K562 (cell line): ENCODE data around the gene CDYL. TPM values are rescaled to one million over a fixed set of nuclear protein-coding genes. Genes with fewer than 3 reads are reported as not detected.

Source experiments
- ATAC-seq: fragments of 200-7000 bp; cut with Tn5 transposase; 3 replicates; pipeline ENCODE4 v1.9.1; 2020; ENCODE audit warnings: moderate library complexity
- BruUV-seq: library from RNA; stranded (reverse); fragments of 400-500 nt; replicated peaks from 2 replicates; lab custom pipeline; 2021; lab: Mats Ljungman, UMichigan
- CTCF ChIA-PET: fragments of 300-600 bp; formaldehyde crosslinking; extraction: SDS; loops from one replicate; lab custom pipeline; 2021; ENCODE audit warnings: low intra/inter-chr PET ratio; lab: Yijun Ruan, JAX
- POLR2A ChIA-PET: fragments of 300-600, 350-650 bp; sonication (Branson Sonifier 250); formaldehyde crosslinking; extraction: SDS; loops from one replicate; lab custom pipeline; 2021; ENCODE audit warnings: antibody characterized with exemption, inconsistent platforms; lab: Yijun Ruan, JAX
- DNase-seq, 4 experiments: peaks; one replicate each; pipeline versions ENCODE4 v3.0.0 to v3.0.0-alpha.2; 2011 to 2018; ENCODE audit warnings: low spot score in 3 of 4, mixed read lengths in 3 of 4; ENCODE audit errors: extremely low read depth in 1 of 4
- FAIRE-seq: peaks from 2 replicates; lab custom pipeline; 2011; peaks lifted over from hg19 to GRCh38; lab: Jason Lieb, UNC
- H2AFZ ChIP-seq: 2 replicates; pipeline ENCODE4 v1.6.0; 2011; ENCODE audit warnings: low read depth, low read length, control low read depth, inconsistent platforms
- H3K27ac ChIP-seq: fragments of 200-600 bp; 3 replicates; pipeline ENCODE4 v1.8.0; 2011; ENCODE audit warnings: low read depth, mild to moderate bottlenecking, control low read depth, inconsistent platforms, low read length, moderate library complexity, mixed read lengths; ENCODE audit errors: extremely low read depth
- H3K27me3 ChIP-seq, 2 experiments: fragments of 300-600 bp in 1 of 2; 2 replicates in 1 of 2; 3 replicates in 1 of 2; pipeline versions ENCODE4 v1.6.0 to v1.8.0; 2011; ENCODE audit warnings: inconsistent platforms in 2 of 2, low read length in 2 of 2, mild to moderate bottlenecking in 1 of 2, mixed read lengths in 1 of 2, moderate library complexity in 1 of 2; ENCODE audit not compliant: control insufficient read depth in 2 of 2, insufficient read depth in 2 of 2
- H3K36me3 ChIP-seq: fragments of 300-600 bp; 3 replicates; pipeline ENCODE4 v1.8.0; 2011; ENCODE audit warnings: mild to moderate bottlenecking, low read length, inconsistent platforms; ENCODE audit not compliant: control insufficient read depth, insufficient read depth
- H3K4me1 ChIP-seq, 2 experiments: fragments of 200-600 bp in 1 of 2; replicated peaks in 1 of 2; 2 replicates in 1 of 2; 3 replicates in 1 of 2; pipeline versions ENCODE4 v1.5.1 to v1.8.0; 2011; ENCODE audit warnings: inconsistent platforms in 2 of 2, low read length in 2 of 2, mild to moderate bottlenecking in 1 of 2, mixed read lengths in 1 of 2, moderate library complexity in 1 of 2; ENCODE audit not compliant: control insufficient read depth in 2 of 2, insufficient read depth in 2 of 2
- H3K4me2 ChIP-seq: 2 replicates; pipeline ENCODE4 v1.6.1; 2011; ENCODE audit warnings: low read length, control low read depth, inconsistent platforms, mixed read lengths; ENCODE audit not compliant: insufficient read depth
- H3K4me3 ChIP-seq: fragments of 200-600 bp; sonication (generic), shearing (Covaris generic); 2 replicates; pipeline ENCODE4 v1.5.1; 2016; ENCODE audit warnings: control low read depth, inconsistent platforms
- H3K79me2 ChIP-seq: fragments of 200-600 bp; 3 replicates; pipeline ENCODE4 v1.8.0; 2011; ENCODE audit warnings: low read length, inconsistent platforms; ENCODE audit not compliant: control insufficient read depth, insufficient read depth
- H3K9ac ChIP-seq, 2 experiments: 2 replicates each; pipeline versions ENCODE4 v1.6.0 to v1.6.1; 2011; ENCODE audit warnings: low read depth in 2 of 2, low read length in 2 of 2, control low read depth in 1 of 2, inconsistent platforms in 1 of 2, mild to moderate bottlenecking in 1 of 2, mixed read lengths in 1 of 2; ENCODE audit not compliant: insufficient read depth in 1 of 2
- H3K9me1 ChIP-seq: one replicate; pipeline ENCODE4 v1.6.0; 2011; ENCODE audit warnings: inconsistent platforms, mild to moderate bottlenecking, low read length, moderate library complexity; ENCODE audit not compliant: control insufficient read depth, insufficient read depth
- H3K9me3 ChIP-seq: replicated peaks from 2 replicates; pipeline ENCODE4 v1.5.1; 2011; ENCODE audit warnings: low read depth, low read length, inconsistent platforms; ENCODE audit not compliant: control insufficient read depth, insufficient read depth
- H4K20me1 ChIP-seq: replicated peaks from 2 replicates; pipeline ENCODE4 v1.6.1; 2011; ENCODE audit warnings: low read length, inconsistent platforms, mixed read lengths; ENCODE audit not compliant: control insufficient read depth, insufficient read depth
- ATF3 ChIP-seq, 2 experiments: fragments of 450-650 bp in 1 of 2; sonication (generic) in 1 of 2; formaldehyde crosslinking in 1 of 2; IDR thresholded peaks in 1 of 2; conservative IDR thresholded peaks in 1 of 2; 2 replicates each; pipeline versions ENCODE4 v1.6.1 to v1.8.1; 2016 to 2023; ENCODE audit warnings: mild to moderate bottlenecking in 2 of 2, moderate library complexity in 2 of 2, inconsistent platforms in 1 of 2, missing genetic modification reagents in 1 of 2
- BRCA1 ChIP-seq, 2 experiments: fragments of 450-650 bp in 1 of 2; sonication (generic) in 1 of 2; formaldehyde crosslinking in 1 of 2; IDR thresholded peaks; 2 replicates each; pipeline versions ENCODE4 v1.5.0 to v1.6.1; 2017 to 2020; ENCODE audit warnings: mild to moderate bottlenecking in 1 of 2, missing genetic modification reagents in 1 of 2
- DPF2 ChIP-seq: fragments of 450-650 bp; IDR thresholded peaks from 2 replicates; pipeline ENCODE4 v1.6.1; 2016
- FOSL1 ChIP-seq: fragments of 200-800 bp; sonication (Bioruptor generic); conservative IDR thresholded peaks from 2 replicates; pipeline ENCODE4 v1.6.1; 2016; ENCODE audit warnings: missing genetic modification characterization, missing compliant biosample characterization
- JUNB ChIP-seq: fragments of 450-650 bp; formaldehyde crosslinking; conservative IDR thresholded peaks from 2 replicates; pipeline ENCODE4 v1.4.0; 2020; ENCODE audit warnings: mild to moderate bottlenecking
- JUND ChIP-seq, 2 experiments: IDR thresholded peaks; 2 replicates in 1 of 2; 3 replicates in 1 of 2; pipeline ENCODE4 v1.6.1; 2011; ENCODE audit warnings: borderline replicate concordance in 2 of 2, low read depth in 2 of 2, low read length in 2 of 2, improper control_type of control experiment in 1 of 2, missing biosample characterization in 1 of 2, missing genetic modification characterization in 1 of 2, missing genetic modification reagents in 1 of 2
- NR0B1 ChIP-seq: fragments of 450-650 bp; IDR thresholded peaks from one replicate; pipeline ENCODE4 v1.6.1; 2018; ENCODE audit warnings: mild to moderate bottlenecking, moderate library complexity; ENCODE audit not compliant: partially characterized antibody
- POLR2G ChIP-seq: fragments of 200-400 bp; formaldehyde crosslinking; IDR thresholded peaks from 2 replicates; pipeline ENCODE4 v1.6.1; 2017; ENCODE audit warnings: low read depth, mild to moderate bottlenecking, antibody characterized with exemption, low read length, moderate library complexity
- WGBS: fragments of 100-300 bp; shearing (Covaris generic); methylation state at CpG from one replicate; pipeline ENCODE4 v1.1.6; 2016; ENCODE audit warnings: low coverage, mixed read lengths; ENCODE audit not compliant: insufficient coverage; ENCODE audit errors: missing lambda C conversion rate; 5-methylcytosine and 5-hydroxymethylcytosine counted together
- in situ Hi-C: fragments of 300-500 bp; cut with MboI; formaldehyde crosslinking; loops from 4 replicates; pipeline ENCODE4 v1.15.0; 2018; ENCODE audit warnings: inconsistent platforms, mixed read lengths
- intact Hi-C: fragments of 100-400 bp; cut with micrococcal nuclease; formaldehyde crosslinking; loops from 2 replicates; pipeline ENCODE4 v1.14.2; 2022
- polyA plus RNA-seq, 8 experiments: library from polyadenylated mRNA; depleted of rRNA in 4 of 8; stranded (reverse) in 5 of 8; unstranded in 3 of 8; fragments of >200 nt; fragmentation: Nextera tagmentation in 2 of 8; fragmentation: Illumina TruSeq in 1 of 8; extraction: Ambion mirVana in 2 of 8; extraction: Trizol in 1 of 8; gene quantifications; 2 replicates each; pipeline versions ENCODE4 v1.2.1 to v1.2.3, GENCODE V29; 2011 to 2014; ENCODE audit warnings: inconsistent platforms in 1 of 8, missing spikeins in 1 of 8
- total RNA-seq, 7 experiments: library from RNA; depleted of rRNA in 6 of 7; stranded (reverse); fragments of >200 nt in 6 of 7; fragmentation: Illumina TruSeq in 2 of 7; extraction: Trizol in 2 of 7; gene quantifications; 2 replicates each; pipeline versions ENCODE4 v1.2.1 to v1.2.3, GENCODE V29; 2011 to 2021; ENCODE audit warnings: low replicate concordance in 1 of 7

CDYL gene
- total and polyA plus RNA-seq, 9 of the 15 experiments (the other 6 are each of a cell fraction or from before 2014, with no cell fraction given): 8.1 to 45.8 (median 40.8) TPM

DNA sequence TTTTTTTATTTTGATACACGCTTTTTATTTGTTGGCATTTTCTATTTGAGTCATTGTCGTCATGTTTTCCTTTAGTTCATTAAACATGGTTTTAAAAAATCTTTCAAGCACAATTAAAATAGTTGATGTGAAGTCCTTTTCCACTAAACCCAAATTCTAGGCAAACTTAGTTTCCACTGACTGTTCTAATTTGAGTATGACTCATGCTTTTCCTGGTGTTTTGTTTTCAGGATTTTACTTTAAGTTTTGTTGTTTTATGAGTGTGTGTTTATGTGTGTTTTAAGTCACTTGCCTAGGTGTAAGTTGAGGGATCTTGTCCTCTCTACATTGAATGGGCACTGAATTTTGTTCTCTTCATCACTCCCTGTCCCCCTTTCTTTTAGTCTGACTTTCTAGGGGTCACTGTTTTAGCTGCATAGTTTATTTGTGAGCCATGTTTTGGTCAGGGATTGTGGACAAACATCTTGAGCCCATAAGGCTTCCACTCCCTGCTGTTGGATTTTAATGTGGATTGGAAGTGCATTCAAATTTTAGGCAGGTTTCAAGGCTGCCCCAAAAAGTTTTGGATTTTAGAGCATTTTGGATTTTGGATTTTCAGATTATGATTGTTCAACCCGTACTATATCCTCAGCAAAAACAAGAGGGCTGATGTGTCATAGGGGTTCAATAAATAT is 94.8 kb downstream of the CDYL start:
- POLR2A ChIA-PET: interaction anchor here (0.8 kb wide), 1 partner anchor 78 kb away, joined by 3 read pairs; no protein-coding TSS in a partner anchor
- no peaks in the 10 kb centered on the region for H3K36me3 ChIP-seq
- DNase-seq: no peak
- H3K9ac ChIP-seq: no peak overlapping the region
- H2AFZ ChIP-seq: no peak overlapping the region
- H3K4me1 ChIP-seq: peaks cover 0 to 3% of the 10 kb centered on the region in 2 experiments; a peak in 3 of 5 replicates
- peaks cover 94% of the 10 kb centered on the region for H3K79me2 ChIP-seq
- peak; percentile 65 for TF ChIP-seq FOSL1 (tag)
- no peak for TF ChIP-seq NR0B1
- TF ChIP-seq JUND (IDR thresholded peaks at IDR 0.05; ENCODE audit: borderline replicate concordance, low read depth, low read length): peak; percentile 46; the same call in 1 of the 2 replicates
- TF ChIP-seq JUND (tag; IDR thresholded peaks at IDR 0.05; ENCODE audit: borderline replicate concordance, low read depth, low read length): peak; percentile 20; the same call in 1 of the 3 replicates
- no peak for TF ChIP-seq POLR2G
- TF ChIP-seq DPF2: 0 out of 2 replicates have a peak, but pooled peaks have one; percentile 28
- peak; percentile 82 for TF ChIP-seq ATF3 (IDR thresholded peaks at IDR 0.05)
- no peak for TF ChIP-seq ATF3 (CRISPR knock-in tag; conservative IDR thresholded peaks at IDR 0.05)
- 0 out of 2 replicates have a peak, but pooled peaks have one; percentile 9 for TF ChIP-seq JUNB (CRISPR knock-in tag)
- TF ChIP-seq BRCA1 (IDR thresholded peaks at IDR 0.05): no peak
- TF ChIP-seq BRCA1 (CRISPR knock-in tag; IDR thresholded peaks at IDR 0.05): no peak
- no peak; the same call in 2 of the 3 replicates for ATAC-seq
- no peak for FAIRE-seq
- H3K27me3 ChIP-seq: no peaks in the 10 kb centered on the region
- intact Hi-C loops: no loop called here
- CTCF ChIA-PET: no interaction called here
- in situ Hi-C loops: no loop called here
- BruUV-seq: no TSS peak
- no peaks in the 10 kb centered on the region for H3K9me1 ChIP-seq
- peaks cover 32% of the 10 kb centered on the region for H4K20me1 ChIP-seq
- 61% methylated on average over 3 of the region's 3 CpGs for WGBS
- no peak overlapping the region for H3K4me3 ChIP-seq
- no peaks in the 10 kb centered on the region for H3K9me3 ChIP-seq
- no peak overlapping the region for H3K4me2 ChIP-seq
- H3K27ac ChIP-seq: no peak overlapping the region
